Measurements from ENCODE around the gene LEO1.

LEO1 gene

DNA sequence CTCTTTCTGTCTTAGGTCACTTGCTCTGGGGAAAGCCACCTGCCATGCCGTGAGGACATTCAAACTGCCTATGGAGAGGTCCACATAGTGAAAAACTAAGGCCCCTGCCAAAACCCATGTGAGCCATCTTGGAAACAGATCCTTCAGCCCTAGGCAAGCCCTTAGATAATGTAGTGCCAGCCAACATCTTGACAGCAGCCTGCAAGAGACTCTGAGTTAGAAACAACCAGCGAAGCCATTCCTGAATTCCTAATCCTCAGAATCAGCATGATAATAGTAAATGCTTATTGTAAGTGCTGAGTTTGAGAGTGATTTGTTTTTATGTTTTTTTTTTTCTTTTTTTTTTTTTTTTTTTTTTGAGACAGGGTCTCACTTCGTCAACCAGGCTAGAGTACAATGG lies 40.6 kb downstream of the LEO1 start:
- DNase-seq (ENCODE audit: low spot score): no peak

- no peak for DNase-seq (ENCODE audit: low spot score)
Measured at GRCh38 chr15:51926809-51927208, 44.8 kb downstream of the LEO1 start.

DNA sequence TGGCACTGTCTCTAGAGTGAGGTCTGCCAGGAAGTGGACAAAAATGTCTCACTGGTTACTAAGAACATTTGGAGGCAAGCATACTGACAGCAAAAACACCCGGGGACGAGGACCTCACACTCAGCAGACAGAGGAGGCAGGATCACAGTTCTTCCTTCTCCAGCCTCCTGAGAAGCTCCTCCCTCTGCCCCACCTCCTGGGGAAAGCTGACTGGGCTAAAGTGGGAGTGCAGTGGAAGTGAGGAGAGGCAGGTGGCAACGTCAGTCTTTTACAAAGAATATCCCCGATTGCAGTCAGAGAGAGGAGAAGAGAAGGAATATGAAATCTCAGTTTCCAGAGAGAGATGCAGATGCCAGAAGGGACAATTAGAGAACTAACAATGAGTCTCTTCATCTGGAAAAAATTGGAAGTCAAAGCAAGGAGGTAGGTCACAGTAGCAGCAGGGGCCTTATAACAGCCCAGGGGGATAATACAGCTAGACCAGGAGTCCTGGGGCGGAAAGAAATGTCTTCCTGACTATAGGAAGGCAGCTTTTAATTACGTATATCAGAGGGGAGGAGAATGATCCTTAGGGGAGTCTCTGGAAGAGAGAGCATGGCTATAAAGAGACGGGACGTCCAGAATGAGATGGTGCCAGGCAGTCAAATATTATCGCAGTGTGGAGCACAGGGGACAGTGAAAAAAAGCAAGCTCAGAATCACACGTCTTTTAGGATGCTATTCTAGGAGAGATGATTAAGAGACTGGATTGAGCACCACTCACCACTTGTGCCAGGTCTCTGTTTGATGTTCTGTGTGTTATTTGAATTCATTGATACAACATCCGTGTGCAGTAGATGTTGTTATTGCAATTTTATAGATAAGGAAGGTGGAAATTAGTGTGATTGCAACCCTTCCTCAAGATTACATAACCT lies 47.2 kb downstream of the LEO1 start:
- DNase-seq (ENCODE audit: low spot score): no peak

GRCh38 chr15:51917493-51917892 lies 54.1 kb downstream of the LEO1 start:
- DNase-seq (ENCODE audit: low spot score): no peak

DNA sequence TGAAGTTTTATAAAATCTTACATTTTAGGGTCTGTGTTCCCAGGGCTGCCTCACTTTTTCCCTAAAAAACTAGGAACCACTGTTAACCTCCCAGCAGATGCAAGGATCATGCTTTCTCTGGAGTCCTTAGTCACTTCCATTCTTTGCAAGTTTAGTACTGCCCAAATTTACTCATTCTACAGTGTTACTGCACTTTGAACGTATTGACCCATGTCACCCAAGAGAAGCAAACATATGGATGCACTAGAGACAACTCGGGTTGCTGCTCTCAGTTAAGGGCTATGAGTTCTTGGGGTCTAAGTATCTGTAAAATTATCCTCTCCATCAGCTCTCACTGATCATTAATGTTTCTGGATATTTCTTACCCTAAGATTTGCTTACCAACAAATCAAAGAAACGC lies 59.0 kb downstream of the LEO1 start:
- no peak for DNase-seq (ENCODE audit: low spot score)

GRCh38 chr15:51909584-51909983 lies 62.0 kb downstream of the LEO1 start:
- DNase-seq (ENCODE audit: low spot score): no peak

- no peak for DNase-seq (ENCODE audit: low spot score)
Measured at GRCh38 chr15:51908316-51908715, 63.3 kb downstream of the LEO1 start.

DNA sequence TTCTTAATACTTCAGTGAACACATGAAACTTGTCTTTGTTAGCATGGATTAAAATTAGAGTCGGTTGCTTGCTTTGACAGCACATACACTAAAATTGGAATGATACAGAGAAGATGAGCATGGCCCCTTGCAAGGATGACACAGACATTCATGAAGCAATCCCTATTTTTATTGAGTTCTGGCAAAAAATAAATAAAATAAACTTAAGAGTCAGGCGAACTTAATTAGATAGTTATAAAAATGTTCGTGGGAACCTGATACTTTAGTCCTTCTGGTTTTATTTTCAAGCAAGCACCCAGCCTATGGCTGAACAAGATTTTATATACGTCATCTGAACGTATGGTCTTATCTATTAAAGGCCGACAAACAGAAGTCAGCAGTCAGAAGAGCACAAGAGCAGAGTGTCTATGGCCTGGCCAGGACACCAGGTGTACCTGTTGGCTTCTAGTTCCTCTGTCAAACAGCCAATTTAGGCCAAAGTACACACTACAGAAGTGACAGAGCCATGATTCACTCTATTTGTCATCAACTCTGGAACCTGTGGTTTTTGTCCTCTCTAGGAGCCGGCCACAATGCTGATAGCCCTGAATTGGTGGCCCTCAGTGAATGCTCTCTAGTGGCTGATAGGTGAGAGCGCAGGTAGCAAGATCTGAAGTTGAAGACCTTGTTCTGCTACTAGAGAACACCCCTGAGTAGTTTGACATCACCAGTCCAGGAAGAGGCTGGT lies 64.3 kb downstream of the LEO1 start:
- no peak for DNase-seq (ENCODE audit: low spot score)

GRCh38 chr15:51904931-51905330 lies 66.6 kb downstream of the LEO1 start:
- DNase-seq (ENCODE audit: low spot score): no peak

DNA sequence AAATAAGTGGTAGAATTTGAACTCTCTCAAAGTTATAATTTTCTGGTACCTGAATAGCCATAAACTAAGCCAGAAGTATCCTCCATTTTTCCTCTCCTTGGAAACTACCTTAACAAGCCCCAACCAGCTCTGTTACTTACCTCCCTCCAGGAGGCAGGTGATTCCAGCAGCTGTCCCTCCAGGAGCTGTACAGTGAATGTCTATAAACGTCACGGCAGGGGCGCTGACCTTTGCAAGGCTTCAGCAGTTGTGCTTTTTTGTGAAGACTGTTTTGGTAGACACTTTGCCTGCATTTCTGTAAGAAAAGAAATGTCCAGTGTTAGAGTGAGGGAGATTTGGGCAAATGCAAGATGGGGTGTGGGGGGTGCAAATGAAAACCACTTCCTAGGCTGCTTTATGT lies 67.2 kb downstream of the LEO1 start:
- DNase-seq (ENCODE audit: low spot score): no peak

- DNase-seq (ENCODE audit: low spot score): no peak
Measured at GRCh38 chr15:51889486-51889885, 82.1 kb downstream of the LEO1 start.

DNA sequence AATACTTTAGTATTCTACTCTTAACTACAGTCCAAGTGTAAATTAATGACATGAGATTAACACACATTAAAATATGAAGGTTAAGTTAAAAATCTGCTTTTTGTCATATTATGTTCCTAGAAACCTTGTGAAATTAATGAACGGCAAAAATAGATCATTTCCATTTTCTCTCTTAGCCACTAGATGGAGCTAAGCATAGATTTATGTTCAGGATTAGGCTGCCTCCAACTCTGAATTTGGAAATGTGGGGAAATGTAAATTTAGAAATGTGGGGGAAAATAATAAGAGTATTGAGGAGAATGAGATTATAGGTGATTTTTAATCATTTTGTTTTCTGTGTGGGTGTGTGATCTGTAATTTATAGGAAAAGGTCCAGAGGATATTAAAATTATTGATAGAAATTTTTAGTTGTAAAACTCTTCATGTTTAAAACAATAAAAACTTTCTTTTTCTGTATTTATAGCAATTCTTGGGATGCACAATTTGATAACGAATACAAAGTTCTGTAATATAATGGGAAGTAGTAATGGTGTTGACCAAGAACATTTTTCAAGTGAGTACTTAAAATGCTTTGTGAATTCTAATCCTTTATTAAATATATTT lies 82.9 kb downstream of the LEO1 start:
- no peak for DNase-seq (ENCODE audit: low spot score)
